Spleen (tissue), 3 donors: ENCODE results near the gene RERE.

Source experiments
- POLR2A ChIP-seq, 3 donors: fragments of 450-650 bp; IDR thresholded peaks; one replicate each; pipeline ENCODE4 v1.5.1; 2017; ENCODE audit warnings: antibody characterized with exemption in 3 of 3, mild to moderate bottlenecking in 1 of 3
- POLR2AphosphoS5 ChIP-seq, 3 donors: sonication (generic); formaldehyde crosslinking; IDR thresholded peaks; one replicate each; pipeline ENCODE4 v1.5.1; 2017; ENCODE audit warnings: antibody characterized with exemption in 3 of 3

DNA sequence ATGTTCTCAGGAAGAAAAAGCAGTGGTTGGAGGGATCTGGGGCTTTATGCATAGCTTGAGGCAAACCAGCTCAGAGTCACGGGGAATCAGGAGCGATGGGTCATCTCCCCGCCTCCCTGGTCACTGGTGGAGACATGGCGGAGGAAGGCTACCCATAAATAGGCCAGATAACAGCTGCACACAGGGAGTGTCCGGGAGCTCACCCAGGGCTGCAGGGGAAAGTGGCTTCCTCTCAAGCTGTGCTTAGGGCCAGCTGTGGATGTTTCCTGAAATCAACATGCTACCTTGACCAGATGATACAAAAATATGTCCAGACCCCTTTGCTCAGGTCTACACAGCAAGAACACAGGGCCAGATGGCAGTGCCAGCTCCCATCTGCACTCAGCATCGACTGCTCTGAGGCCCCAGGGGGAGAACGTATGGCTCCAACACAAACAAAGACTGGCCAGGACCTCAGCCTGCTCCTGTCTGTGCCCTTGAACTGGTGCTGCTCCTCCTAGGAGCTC is 27.1 kb upstream of the RERE start:
- TF ChIP-seq POLR2AphosphoS5 (IDR thresholded peaks at IDR 0.05): peak in 2 of 3 donors; percentile 45 to 62
- TF ChIP-seq POLR2A (IDR thresholded peaks at IDR 0.05): no peak
